ENCODE measurements around the gene GRIP1.
A peak's percentile ranks its signal among the peaks of the same experiment; 100 is the strongest.

Gene GRIP1

GRCh38 chr12:66693901-66694513 is 15.1 kb upstream of the GRIP1 start:
- no peak overlapping the region for H3K4me3 ChIP-seq (replicated peaks in 1 of 2; ENCODE audit: low read depth in 2 of 2, low read length in 2 of 2)
- TF ChIP-seq, protein P1, sequence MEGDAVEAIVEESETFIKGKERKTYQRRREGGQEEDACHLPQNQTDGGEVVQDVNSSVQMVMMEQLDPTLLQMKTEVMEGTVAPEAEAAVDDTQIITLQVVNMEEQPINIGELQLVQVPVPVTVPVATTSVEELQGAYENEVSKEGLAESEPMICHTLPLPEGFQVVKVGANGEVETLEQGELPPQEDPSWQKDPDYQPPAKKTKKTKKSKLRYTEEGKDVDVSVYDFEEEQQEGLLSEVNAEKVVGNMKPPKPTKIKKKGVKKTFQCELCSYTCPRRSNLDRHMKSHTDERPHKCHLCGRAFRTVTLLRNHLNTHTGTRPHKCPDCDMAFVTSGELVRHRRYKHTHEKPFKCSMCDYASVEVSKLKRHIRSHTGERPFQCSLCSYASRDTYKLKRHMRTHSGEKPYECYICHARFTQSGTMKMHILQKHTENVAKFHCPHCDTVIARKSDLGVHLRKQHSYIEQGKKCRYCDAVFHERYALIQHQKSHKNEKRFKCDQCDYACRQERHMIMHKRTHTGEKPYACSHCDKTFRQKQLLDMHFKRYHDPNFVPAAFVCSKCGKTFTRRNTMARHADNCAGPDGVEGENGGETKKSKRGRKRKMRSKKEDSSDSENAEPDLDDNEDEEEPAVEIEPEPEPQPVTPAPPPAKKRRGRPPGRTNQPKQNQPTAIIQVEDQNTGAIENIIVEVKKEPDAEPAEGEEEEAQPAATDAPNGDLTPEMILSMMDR (IDR thresholded peaks at IDR 0.05; ENCODE audit: low read depth, low read length): peak; percentile 46
- DNase-seq (ENCODE audit: low read depth in 2 of 2): peak; percentile 80 to 81

DNA sequence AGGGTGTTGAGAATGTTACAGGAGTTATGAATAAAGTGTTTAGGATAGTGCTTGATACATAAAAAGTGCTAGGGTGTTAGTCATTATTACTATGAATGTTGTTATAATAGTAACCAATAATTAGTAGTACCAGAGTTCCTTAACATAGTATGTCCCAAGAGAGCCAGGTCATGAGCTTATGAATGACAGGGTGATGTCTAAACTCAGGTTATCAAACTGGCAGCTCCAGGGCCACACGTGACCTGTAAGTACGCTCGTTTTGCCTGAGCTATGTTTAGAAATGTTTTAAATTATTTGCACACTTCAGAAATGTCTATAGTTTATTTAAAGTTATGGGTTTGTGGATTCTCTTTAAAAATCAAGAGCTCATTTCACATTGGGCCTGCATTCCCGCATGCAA is 14.1 kb upstream of the GRIP1 start:
- TF ChIP-seq, protein P1 (IDR thresholded peaks at IDR 0.05; ENCODE audit: low read depth, low read length): no peak
- no peak overlapping the region for H3K4me3 ChIP-seq (replicated peaks in 1 of 2; ENCODE audit: low read depth in 2 of 2, low read length in 2 of 2)
- no peak for DNase-seq (ENCODE audit: low read depth in 2 of 2)

GRCh38 chr12:66692170-66692569 is 13.3 kb upstream of the GRIP1 start:
- no peak overlapping the region for H3K4me3 ChIP-seq (replicated peaks in 1 of 2; ENCODE audit: low read depth in 2 of 2, low read length in 2 of 2)
- no peak for DNase-seq (ENCODE audit: low read depth in 2 of 2)
- TF ChIP-seq, protein P1 (IDR thresholded peaks at IDR 0.05; ENCODE audit: low read depth, low read length): no peak

GRCh38 chr12:66688846-66689439 is 10.1 kb upstream of the GRIP1 start:
- no peak overlapping the region for H3K4me3 ChIP-seq (replicated peaks in 1 of 2; ENCODE audit: low read depth in 2 of 2, low read length in 2 of 2)
- TF ChIP-seq, protein P1 (IDR thresholded peaks at IDR 0.05; ENCODE audit: low read depth, low read length): peak; percentile 37
- DNase-seq (ENCODE audit: low read depth in 2 of 2): peak; percentile 24 to 27

DNA sequence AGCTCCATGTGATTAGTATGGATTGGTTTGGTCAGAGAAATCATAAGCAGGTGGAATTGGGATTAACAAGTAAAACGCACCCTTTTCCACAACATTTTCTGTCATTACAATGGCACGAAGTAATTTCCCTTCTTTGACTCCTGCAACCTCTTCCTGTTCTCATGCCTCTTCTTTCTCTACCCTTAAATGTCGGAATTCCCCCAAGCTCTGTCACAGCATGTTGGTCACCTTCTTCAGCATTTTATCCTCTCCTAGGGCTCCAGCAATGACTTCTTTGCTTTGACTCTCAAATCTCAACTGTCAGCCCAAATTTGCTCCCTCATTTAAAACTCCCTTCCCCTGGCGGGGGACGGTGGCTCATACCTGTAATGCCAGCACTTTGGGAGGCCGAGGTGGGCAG is 5.3 kb upstream of the GRIP1 start:
- DNase-seq (ENCODE audit: low read depth in 2 of 2): no peak
- TF ChIP-seq, protein P1 (IDR thresholded peaks at IDR 0.05; ENCODE audit: low read depth, low read length): no peak
- no peak overlapping the region for H3K4me3 ChIP-seq (replicated peaks in 1 of 2; ENCODE audit: low read depth in 2 of 2, low read length in 2 of 2)

GRCh38 chr12:66683822-66684221 is 4.9 kb upstream of the GRIP1 start:
- no peak overlapping the region for H3K4me3 ChIP-seq (replicated peaks in 1 of 2; ENCODE audit: low read depth in 2 of 2, low read length in 2 of 2)
- TF ChIP-seq, protein P1 (IDR thresholded peaks at IDR 0.05; ENCODE audit: low read depth, low read length): no peak
- no peak for DNase-seq (ENCODE audit: low read depth in 2 of 2)

Measured in cardiac fibroblast (primary cell).